NCI-H2196 treated with DMSO at 0.1 percent for 48 hours (cell line): ENCODE data around the gene USP44.

Experiments
- DNase-seq: peaks from one replicate; lab custom pipeline; 2025; ENCODE audit not compliant: unreplicated experiment; lab: John Stamatoyannopoulos, UW

USP44 gene

GRCh38 chr12:95548539-95549391, 2.5 kb downstream of the USP44 start:
- peak; percentile 16 for DNase-seq

- DNase-seq: no peak
Observed at GRCh38 chr12:95548056-95548538, 3.2 kb downstream of the USP44 start.

DNA sequence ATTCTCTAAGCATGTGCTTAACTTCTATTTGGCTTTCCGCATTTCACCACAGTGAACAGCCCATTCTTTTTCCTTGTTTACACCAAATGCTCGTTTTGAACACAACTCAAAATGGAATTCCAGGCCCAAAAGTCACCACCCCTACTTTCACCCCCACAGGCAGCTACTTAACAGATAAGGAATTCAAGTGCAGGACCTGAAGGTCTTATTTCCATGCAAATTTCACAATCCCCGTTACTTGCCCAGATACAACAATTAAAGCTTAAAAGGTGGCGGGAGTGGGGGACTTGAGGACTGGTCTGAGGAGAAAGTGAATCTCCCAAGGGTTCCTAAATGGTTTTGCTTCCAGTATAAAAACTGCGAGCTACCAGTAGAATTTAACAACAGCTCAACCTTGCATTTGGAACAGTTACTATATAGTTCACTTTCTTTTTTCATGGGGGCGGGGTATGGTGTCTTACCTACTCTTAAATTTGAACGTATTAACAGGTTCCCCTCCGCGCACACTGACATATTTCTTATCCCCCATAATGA, 3.7 kb downstream of the USP44 start:
- no peak for DNase-seq

DNA sequence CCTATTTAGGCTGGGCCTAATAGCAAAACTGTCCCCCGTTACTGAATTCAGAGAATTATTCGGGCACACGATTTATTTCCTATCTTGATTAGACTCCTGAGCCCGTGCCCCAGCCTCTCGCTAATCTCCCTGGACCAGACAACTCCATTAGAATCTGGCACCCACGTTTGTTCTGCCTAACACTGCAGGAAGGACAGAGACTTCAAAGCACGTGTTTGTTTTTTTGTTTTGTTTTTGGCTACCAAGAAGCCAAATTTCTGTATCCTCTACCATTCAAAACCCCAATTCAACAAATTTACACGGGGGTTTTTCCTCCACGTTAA, 4.8 kb downstream of the USP44 start:
- no peak for DNase-seq

DNA sequence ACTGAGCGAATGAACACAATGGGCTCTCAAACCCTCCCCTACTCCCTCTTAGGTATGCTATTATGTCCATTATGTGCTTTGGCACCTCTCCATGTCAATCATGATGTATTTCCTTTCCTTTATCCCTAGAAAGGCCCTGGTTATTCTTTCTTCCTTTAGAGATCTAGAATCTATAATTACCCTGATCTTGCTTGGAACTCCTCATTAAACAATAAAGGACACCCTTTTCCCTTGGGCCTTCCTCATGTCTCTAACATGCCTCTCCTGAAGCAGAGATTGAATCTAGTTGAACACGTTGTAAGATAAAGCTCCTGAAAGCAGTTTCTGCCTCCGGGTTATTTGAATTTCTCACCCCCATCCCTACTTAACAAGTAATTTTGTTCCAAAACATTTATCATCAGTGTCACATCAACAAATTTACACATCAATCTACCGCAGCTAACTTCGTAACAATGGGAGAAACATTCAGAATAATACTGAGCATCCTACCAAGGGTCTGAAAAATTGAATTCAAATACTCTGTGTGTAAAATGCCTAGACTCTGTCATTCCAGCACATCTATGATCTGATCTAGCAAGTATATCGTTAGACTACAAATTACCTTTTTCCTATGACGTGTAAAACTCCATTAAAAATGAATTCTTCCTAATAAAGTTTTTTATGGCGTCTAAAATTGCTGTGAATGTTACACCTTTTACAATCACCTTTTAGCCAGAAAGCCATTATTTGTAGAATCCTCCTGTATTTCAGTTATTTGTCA, 5.4 kb downstream of the USP44 start:
- DNase-seq: no peak

DNA sequence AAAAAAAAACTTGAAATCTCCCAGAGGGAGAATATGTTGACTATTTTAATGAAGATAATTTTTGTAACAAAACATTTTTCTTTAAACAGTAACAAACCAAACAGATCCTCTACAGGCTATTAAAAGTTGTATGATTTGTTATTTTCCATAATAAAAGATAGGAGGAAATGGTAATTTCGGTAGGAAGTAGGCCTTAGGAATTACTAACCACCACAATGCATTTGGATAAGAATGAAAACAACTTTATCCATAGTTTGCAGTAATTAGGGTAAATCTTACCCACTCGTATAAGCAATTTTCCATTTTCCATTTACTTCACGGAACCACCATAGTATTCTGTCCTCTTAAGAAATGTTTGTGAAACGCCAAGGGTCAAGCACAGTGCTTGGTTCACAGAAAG, 6.0 kb downstream of the USP44 start:
- no peak for DNase-seq

- DNase-seq: no peak
Observed at GRCh38 chr12:95544756-95545155, 6.5 kb downstream of the USP44 start.

DNA sequence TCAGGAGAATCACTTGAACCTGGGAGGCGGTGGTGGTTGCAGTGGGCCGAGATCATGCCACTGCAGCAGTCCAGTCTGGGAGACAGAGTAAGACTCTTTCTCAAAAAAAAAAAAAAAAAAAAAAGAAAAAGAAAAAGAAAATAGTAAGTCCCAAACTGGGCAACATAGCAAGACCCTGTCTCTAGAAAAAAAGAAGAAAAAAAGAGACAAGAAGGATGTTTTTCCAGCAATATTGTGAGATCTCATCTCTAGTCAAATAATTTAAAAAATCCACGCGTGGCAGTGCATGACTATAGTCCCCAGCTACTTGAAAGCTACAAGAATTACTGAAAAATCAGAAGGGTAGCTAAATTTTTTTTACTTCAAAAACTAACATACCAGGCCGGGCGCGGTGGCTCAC, 8.0 kb downstream of the USP44 start:
- DNase-seq: no peak

DNA sequence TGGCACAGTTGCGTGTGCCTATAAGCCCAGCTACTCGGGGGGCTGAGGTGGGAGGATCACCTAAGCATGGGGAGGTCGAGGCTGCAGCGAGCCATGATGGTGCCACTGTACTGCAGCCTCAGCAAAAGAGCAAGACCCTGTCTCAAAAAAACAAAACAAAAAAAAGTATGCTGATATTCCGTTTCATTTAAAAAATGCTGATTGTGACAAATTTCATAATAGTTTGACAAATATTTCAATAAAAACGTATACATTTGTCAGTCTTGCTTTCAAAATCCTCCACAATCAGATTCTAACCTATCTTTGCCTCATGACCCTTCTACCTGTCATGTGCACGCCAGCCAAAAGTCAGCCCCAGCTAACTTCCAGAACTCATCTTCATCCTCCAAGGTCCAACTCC, 9.8 kb downstream of the USP44 start:
- DNase-seq: no peak

DNA sequence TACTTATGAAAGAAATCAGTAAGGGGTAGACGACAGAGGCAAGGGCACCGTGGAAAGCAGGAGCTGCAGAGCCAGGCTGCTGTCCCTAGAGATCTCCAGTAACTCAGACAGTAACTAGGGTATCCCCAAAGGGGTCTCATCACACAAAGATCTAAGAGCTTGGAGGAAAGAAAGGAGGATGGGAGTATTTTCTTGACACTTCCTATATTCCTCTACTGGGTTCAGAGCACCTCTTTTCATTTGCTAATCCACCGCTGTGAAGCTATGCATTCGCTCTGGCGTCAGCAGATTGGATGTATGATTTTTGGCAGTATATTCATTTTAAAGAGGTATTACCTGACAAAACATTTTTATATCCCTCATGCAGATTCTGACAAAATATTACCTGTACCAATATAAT, 12.6 kb downstream of the USP44 start:
- DNase-seq: no peak

DNA sequence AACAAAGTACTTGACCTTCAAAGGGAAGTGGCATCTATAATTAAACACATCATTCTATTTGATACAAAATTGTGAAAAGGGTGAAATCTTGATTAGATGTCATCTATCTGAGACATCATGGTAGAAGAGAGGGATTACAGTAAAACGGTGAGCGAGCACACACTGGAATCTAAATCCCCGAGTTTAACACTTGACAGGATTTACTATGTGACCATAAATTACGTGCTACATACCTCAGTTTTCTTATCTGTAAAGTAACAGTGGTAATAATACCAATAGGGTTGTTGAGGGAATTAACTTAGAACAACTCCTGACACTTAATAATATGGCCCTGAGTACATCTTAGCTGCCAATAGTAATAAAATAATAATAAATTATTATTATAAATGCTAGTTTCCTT, 13.3 kb downstream of the USP44 start:
- DNase-seq: no peak

DNA sequence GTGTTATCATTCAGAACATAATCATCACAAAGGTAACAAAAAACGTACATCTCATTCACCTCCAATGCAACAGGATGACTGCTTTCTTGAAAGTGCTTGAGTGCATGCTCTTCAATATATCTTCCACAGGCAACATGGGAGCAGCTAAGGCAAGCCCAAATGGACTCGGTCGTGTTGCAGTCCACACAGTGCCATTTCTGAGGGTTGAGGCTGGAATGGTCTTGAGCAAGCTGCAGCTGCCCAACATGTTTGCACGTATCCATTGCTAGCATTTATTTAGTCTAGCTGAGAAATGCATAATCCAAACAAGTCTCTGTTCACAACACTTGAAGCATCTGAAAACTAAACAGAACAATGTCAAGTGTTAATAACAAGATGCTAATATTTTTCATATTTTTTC, 17.3 kb downstream of the USP44 start:
- no peak for DNase-seq

GRCh38 chr12:95532851-95533250, 18.4 kb downstream of the USP44 start:
- DNase-seq: no peak

DNA sequence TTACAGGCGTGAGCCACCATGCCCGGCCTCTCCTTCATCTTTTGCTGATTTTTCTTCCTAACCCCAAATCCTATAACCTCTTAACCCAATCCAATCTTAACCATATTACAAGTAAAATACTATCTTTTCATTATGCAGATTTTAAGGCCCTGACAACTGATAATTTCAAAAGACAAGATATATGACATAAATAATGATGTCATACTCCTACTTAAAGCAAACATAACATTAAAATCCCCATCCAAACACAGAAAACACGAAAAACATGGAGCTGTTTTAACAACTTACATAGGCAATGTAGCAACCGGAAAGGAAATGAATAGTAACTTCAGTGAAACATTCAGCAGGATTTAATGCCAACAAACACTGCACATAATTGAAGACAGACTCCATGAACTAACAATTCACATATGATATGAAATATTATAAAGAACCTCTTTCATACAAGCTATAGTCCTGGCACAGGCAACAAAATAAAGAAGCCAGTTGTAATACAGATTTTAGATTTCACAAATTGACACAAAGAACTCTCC, 21.5 kb downstream of the USP44 start:
- DNase-seq: no peak

DNA sequence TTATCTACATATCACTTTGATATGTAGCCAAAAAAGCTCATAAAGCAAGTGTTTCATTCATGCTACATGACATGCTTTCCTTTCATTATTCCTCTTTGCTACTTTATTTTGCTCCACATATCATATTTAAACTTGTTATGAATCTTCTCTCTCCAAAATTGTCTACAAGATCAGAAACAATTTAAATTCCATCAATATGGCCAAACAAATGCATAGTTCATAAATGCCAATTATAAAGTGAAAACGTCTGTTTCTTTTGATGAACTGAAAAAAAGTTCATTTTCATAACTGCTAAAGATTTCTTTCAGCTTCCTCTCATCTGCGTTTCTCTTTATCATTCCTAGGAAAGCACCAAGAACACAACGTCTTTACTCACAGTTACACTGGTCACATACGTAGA, 22.8 kb downstream of the USP44 start:
- DNase-seq: no peak

DNA sequence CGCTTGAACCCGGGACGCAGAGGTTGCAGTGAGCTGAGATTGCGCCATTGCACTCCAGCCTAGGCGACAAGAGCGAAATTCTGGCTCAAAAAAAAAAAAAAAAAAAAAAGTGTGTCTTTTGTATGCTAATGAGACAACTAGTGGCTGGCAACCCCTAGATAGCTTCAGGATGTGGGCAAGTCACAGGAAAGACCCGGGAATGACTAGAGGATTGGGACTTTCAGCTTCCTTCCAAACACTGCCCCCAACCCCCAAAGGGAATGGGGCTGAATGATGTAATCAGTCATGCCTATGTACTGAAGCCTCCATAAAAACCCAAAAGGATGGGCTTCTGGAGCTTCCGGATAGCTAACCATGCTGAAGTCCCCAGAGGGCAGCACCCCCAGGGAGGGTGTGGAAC, 28.6 kb downstream of the USP44 start:
- DNase-seq: no peak

DNA sequence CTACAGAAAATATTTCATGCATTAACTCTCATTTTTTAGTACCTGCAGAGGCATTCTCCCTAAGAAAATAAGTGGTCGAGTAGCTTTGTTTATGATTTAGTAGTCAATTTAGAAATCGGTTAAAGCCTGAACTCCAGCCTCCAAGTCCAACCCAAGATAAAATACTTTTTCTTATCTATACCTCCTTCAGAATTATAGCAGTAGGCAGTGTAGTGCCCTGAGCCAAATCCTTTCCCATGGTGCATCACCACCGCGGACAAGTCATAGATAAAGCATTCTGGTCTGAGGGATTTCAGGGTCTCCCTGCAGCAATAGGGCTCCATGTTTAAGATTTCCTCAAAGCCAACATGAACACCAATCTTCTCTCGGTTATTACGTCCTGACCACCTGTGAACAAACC, 30.5 kb downstream of the USP44 start:
- no peak for DNase-seq

DNA sequence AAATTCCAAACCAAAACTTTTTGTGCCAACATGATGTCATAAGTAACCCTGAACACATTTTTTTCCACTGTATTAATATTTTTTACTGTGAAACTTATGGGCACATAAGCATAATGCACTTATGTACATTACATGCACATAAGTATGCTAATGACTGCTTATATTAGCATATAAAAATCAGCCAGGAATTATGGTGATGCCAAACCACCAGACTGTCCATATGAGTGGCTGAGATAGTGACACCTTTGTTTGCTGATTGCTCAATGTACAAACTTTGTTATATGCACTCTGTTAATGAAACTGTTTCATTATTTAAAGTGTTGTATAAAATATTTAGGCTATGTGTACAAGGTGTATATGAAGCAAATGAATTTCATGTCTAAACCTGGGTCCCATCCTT, 32.3 kb downstream of the USP44 start:
- DNase-seq: no peak

GRCh38 chr12:95517246-95517645, 34.0 kb downstream of the USP44 start:
- DNase-seq: no peak

- DNase-seq: no peak
Observed at GRCh38 chr12:95516757-95517156, 34.5 kb downstream of the USP44 start.

DNA sequence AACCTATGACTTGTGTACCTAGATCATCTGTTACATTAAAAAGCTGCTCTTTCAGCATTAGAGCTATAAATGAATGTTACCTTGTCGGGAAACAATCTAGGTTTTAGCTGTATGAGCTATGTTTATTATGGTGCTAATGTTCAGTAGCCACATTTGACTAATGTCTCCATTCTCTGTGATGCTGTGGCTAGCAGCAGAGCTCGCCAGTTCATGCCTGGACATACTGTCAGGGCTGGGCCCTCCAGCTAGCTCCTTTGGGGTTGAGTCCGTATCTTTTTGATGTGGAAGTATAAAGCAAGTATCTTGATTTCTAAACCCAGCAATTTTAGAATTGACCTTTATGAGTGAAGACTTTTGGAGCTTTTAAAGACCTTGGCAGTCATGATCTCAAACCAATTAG, 36.1 kb downstream of the USP44 start:
- DNase-seq: no peak

DNA sequence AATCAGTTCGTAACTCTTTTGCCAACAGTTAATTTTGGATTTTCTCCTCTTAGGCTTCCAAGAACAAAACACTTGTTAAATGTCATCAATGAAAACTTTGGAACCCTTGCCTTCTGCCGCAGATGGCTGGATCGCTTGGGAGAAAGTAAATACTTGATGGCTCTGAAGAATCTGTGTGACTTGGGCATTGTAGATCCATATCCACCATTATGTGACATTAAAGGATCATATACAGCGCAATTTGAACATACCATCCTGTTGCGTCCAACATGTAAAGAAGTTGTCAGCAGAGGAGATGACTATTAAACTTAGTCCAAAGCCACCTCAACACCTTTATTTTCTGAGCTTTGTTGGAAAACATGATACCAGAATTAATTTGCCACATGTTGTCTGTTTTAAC, 37.7 kb downstream of the USP44 start:
- DNase-seq: no peak
